ENCODE data around the gene SEMA4F. TPM values are rescaled to one million over a fixed set of nuclear protein-coding genes. Genes with fewer than 3 reads are reported as not detected.

The SEMA4F gene
- total RNA-seq, 4 donors from 2014 or later = 1.6 to 4.5 (median 3.4) TPM

GRCh38 chr2:74721316-74721715, 67.3 kb downstream of the SEMA4F start:
- H3K4me3 ChIP-seq (ENCODE audit: low read depth, poor library complexity, severe bottlenecking) = no peak overlapping the region
- intact Hi-C loops (cut with DNase I; ENCODE audit: low total_unique reads) = no loop called here
- TF ChIP-seq CTCF (IDR thresholded peaks at IDR 0.05) (no peak), POLR2A (IDR thresholded peaks at IDR 0.05) (no peak)
- DNase-seq (ENCODE audit: low spot score in 2 of 2) = no peak

DNA sequence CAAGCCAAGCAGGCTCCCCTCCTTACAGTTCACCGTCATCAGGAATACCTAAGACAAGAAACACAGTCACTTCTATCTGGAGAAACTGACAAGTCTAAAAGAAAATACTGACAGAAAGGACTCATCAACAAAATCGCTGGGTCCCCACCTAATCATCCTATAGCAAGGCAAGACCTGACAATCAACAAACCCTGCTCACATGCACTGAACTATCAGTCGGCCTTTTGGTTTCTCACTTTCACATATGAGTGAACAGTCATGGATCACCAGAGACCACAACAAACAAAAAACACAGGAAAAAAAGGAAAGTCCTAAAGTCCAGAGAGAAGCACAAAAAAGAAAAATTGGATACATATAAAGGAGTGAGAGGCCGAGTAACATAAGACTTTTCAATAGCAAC, 70.4 kb downstream of the SEMA4F start:
- DNase-seq (ENCODE audit: low spot score in 2 of 2) = no peak
- intact Hi-C loops (cut with DNase I; ENCODE audit: low total_unique reads) = no loop called here
- WGBS, 2 donors = 87% methylated on average over 4 of the region's 4 CpGs
- no peak overlapping the region for H3K4me3 ChIP-seq (ENCODE audit: low read depth, poor library complexity, severe bottlenecking)
- no peak for TF ChIP-seq POLR2A (IDR thresholded peaks at IDR 0.05)
- no peak for TF ChIP-seq CTCF (IDR thresholded peaks at IDR 0.05)

DNA sequence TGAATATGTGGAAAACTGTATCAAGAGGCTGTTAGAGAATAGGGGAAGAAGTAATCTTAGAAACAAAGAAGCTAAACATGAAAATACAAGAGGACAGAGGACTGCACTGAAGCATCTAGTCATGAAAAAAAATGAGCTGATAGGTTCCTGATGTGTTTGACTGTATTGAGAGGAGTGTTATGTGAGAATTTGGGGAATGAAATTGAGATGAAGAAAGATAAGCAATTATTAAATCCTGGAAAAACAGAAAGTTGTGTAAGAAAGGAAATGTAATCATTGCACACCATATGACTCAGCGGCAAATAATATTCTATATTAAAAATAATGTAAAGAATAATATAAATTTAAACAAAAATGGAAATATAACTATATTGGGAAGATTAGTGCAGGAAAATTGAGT, 71.2 kb downstream of the SEMA4F start:
- no peak overlapping the region for H3K4me3 ChIP-seq (ENCODE audit: low read depth, poor library complexity, severe bottlenecking)
- no peak for DNase-seq (ENCODE audit: low spot score in 2 of 2)
- WGBS, 2 donors = 0 to 93% methylated on average over 1 of the region's 1 CpG
- intact Hi-C loops (cut with DNase I; ENCODE audit: low total_unique reads) = no loop called here
- TF ChIP-seq CTCF (IDR thresholded peaks at IDR 0.05) (no peak), POLR2A (IDR thresholded peaks at IDR 0.05) (no peak)

GRCh38 chr2:74728842-74729241, 74.8 kb downstream of the SEMA4F start:
- intact Hi-C loops (cut with DNase I; ENCODE audit: low total_unique reads) = no loop called here
- no peak for DNase-seq (ENCODE audit: low spot score in 2 of 2)
- H3K4me3 ChIP-seq (ENCODE audit: low read depth, poor library complexity, severe bottlenecking) = no peak overlapping the region
- TF ChIP-seq POLR2A (IDR thresholded peaks at IDR 0.05) (no peak), CTCF (IDR thresholded peaks at IDR 0.05) (no peak)
- WGBS, 2 donors = 83 to 86% methylated on average over 2 of the region's 2 CpGs

DNA sequence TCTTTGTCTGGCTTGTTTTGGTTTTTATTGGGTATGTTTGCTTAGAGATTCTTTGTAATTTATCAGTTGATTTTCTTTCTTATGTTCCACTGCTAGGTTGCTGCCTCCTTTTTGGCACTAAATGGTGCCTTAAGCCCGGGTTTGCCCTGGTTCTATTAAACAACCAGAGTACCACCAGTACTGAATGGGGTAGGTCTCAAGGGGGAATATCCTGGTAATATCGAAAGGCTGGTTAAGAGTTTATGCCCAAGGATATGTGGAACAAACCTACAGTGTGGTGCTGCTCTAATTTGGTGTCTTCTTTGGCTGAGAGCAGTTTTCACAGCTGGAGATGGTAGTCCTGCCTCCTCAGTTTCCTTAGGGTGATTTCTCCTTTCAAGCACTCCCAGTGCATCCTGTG, 76.5 kb downstream of the SEMA4F start:
- intact Hi-C loops (cut with DNase I; ENCODE audit: low total_unique reads) = no loop called here
- 81 to 83% methylated on average over 2 of the region's 2 CpGs for WGBS, 2 donors
- TF ChIP-seq POLR2A (IDR thresholded peaks at IDR 0.05) (no peak), CTCF (IDR thresholded peaks at IDR 0.05) (no peak)
- no peak for DNase-seq (ENCODE audit: low spot score in 2 of 2)
- H3K4me3 ChIP-seq (ENCODE audit: low read depth, poor library complexity, severe bottlenecking) = no peak overlapping the region

Other genes starting within 250 kb of the SEMA4F start
- gene C2orf81, start 232.6 kb upstream of the SEMA4F start, total RNA-seq = 1 to 10 TPM in 3 of 4 donors, under 1 TPM in 1; 0.34 to 2.4 (median 1.2) TPM
- 10 to 100 TPM in 1 of 4 donors, 1 to 10 TPM in 3; 5.5 to 13.3 (median 8.0) TPM for gene WDR54, start 232.5 kb upstream of the SEMA4F start, total RNA-seq
- gene RTKN, start 212.3 kb upstream of the SEMA4F start, total RNA-seq = 10 to 100 TPM; 44.9 to 71.8 (median 48.3) TPM
- gene INO80B, start 199.2 kb upstream of the SEMA4F start, total RNA-seq = 10 to 100 TPM; 19.3 to 39.6 (median 31.8) TPM
- gene WBP1, start 195.8 kb upstream of the SEMA4F start, total RNA-seq = 10 to 100 TPM; 35.9 to 44.9 (median 38.1) TPM
- gene MOGS, start 188.9 kb upstream of the SEMA4F start, total RNA-seq = 10 to 100 TPM; 49.5 to 57.4 (median 52.5) TPM
- 10 to 100 TPM; 24.9 to 70.0 (median 29.5) TPM for gene MRPL53, start 181.6 kb upstream of the SEMA4F start, total RNA-seq
- 10 to 100 TPM; 11.7 to 16.1 (median 13.4) TPM for gene CCDC142, start 171.2 kb upstream of the SEMA4F start, total RNA-seq
- 10 to 100 TPM; 18.4 to 26.1 (median 21.9) TPM for gene TTC31, start 171.2 kb upstream of the SEMA4F start, total RNA-seq
- gene LBX2, start 154.6 kb upstream of the SEMA4F start, total RNA-seq = 1 to 10 TPM in 1 of 4 donors, under 1 TPM in 1, not detected in 2; 0.55 to 1.2 TPM
- 10 to 100 TPM; 13.3 to 38.4 (median 24.1) TPM for gene PCGF1, start 146.6 kb upstream of the SEMA4F start, total RNA-seq
- gene TLX2, start 139.8 kb upstream of the SEMA4F start, total RNA-seq = not detected
- gene DQX1, start 128.0 kb upstream of the SEMA4F start, total RNA-seq = 1 to 10 TPM; 1.9 to 8.0 (median 6.2) TPM
- gene AUP1, start 124.5 kb upstream of the SEMA4F start, total RNA-seq = 100 to 1,000 TPM in 3 of 4 donors, 10 to 100 TPM in 1; 94.0 to 116 (median 112) TPM
- gene HTRA2, start 124.3 kb upstream of the SEMA4F start, total RNA-seq = 10 to 100 TPM; 22.6 to 28.6 (median 25.2) TPM
- gene LOXL3, start 100.3 kb upstream of the SEMA4F start, total RNA-seq = 1 to 10 TPM in 3 of 4 donors, under 1 TPM in 1; 0.17 to 2.5 (median 1.4) TPM
- gene DOK1, start 99.5 kb upstream of the SEMA4F start, total RNA-seq = 1 to 10 TPM; 3.8 to 7.2 (median 4.7) TPM
- gene M1AP, start 5.9 kb upstream of the SEMA4F start, total RNA-seq = 1 to 10 TPM in 1 of 4 donors, under 1 TPM in 2, not detected in 1; 0.38 to 2.7 (median 0.52) TPM
- gene HK2, start 179.9 kb downstream of the SEMA4F start, total RNA-seq = 10 to 100 TPM; 22.4 to 27.3 (median 25.8) TPM